ENCODE results near the gene SPINK14.

GRCh38 chr5:148145916-148146315 lies 22.4 kb upstream of the SPINK14 start:
- TF ChIP-seq CTCF (IDR thresholded peaks at IDR 0.05; ENCODE audit: poor library complexity, severe bottlenecking) (no peak), EZH2 (IDR thresholded peaks at IDR 0.05; ENCODE audit: borderline replicate concordance, insufficient read depth, low read length, poor library complexity, severe bottlenecking) (no peak), SMC3 (conservative IDR thresholded peaks at IDR 0.05; ENCODE audit: poor library complexity) (no peak), EP300 (conservative IDR thresholded peaks at IDR 0.05; ENCODE audit: poor library complexity, severe bottlenecking) (no peak)
